Measurements from ENCODE around the gene USP48. TPM values are rescaled to one million over a fixed set of nuclear protein-coding genes. Genes with fewer than 3 reads are reported as not detected.
"Not testable (repeated sequence)": the region's sequence is repeated elsewhere in the genome, so short reads cannot be mapped to it uniquely, and the experiment has no call there.

The USP48 gene
- polyA plus RNA-seq, 12 donors = 38.1 to 72.3 (median 52.6) TPM; not detected in 1

DNA sequence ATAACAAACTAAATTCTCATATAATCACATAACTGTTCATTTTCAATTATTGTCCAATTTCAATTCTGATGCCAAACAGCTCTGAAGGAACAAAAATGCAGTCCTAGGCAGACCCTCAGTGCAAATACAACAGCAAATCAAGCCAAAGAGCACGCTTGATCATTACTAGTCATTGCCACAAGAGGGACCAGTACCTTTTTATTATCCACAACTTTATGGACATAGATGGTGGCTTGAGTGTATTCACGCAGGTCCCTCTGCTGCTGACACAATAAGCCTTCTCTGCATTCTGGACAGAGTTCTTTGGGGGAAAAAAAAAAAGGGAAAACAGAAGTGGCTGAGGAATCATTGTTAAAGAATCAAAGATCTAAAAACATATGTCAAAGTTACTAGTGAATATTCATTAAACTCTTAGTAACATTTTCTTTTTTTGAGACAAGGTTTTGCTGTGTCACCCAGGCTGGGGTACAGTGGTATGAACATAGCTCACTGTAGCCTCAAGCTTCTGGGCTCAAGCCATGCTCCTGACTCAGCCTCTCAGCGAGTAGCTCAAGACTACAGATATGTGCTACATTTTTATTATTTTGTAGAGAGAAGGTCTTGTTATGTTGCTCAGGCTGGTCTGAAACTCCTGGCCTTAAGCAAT lies 79.5 kb downstream of the USP48 start:
- DNase-seq = peak; percentile 5

- DNase-seq = no peak
Measured at GRCh38 chr1:21702780-21703179, 80.2 kb downstream of the USP48 start.

DNA sequence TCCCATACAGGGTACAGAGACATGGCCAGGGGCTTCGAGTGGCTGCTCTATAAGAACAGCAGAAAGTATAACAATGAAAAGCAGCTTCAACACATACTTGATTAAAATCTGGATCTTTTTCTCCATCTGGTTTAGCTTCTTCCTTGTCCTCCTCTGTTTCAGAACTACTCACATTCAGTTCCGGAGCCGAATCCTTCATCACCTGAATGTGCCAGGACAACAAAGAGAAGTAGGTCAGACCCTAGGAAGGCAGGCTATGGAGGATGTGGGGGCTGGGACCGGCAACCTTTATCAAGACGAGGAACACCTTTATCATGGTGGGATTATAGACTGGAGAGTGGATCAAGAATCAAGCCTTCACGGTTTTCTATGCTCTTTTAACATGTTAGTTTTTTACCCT lies 81.5 kb downstream of the USP48 start:
- no peak for DNase-seq

GRCh38 chr1:21700094-21700493 lies 82.9 kb downstream of the USP48 start:
- no peak for DNase-seq

DNA sequence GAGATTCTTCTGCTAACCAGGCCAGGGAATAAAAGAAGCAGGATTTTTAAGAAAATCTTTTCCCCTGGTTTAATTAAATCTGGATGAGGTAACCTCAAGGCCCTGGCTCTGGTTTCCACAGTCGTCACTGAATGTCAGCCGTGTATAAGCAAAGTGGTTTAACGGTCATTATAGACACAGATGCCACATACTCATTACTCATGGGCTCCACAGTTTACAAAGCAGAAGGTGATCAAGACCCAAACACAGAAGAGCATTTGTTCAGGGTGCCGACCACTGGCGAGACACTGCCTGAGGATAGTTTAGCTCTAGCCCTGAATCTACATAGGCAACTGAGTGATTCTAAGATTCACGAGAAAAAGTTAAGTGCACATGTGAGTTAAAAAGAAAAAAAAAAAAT lies 86.0 kb downstream of the USP48 start:
- no peak for DNase-seq

DNA sequence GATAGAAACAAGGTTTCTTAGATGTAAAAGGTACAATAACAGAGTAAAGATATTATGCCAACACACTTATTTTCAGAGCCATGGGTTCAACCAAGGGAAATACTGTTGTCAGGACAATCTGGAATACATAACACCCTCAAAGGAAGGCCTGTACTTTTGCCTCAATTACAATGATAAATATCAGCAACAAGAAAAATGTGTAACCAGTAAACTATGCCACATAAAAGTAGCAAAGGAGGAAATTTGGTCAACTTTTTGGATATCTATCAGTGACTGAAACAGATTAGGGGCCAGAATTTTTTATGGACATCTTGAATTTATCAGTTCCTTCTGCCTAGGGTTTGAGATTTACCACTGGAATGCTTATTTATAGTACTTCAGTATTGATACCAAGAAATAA lies 89.2 kb downstream of the USP48 start:
- no peak for DNase-seq

- DNase-seq = no peak
Measured at GRCh38 chr1:21691739-21692138, 91.2 kb downstream of the USP48 start.

GRCh38 chr1:21689661-21690372 lies 93.1 kb downstream of the USP48 start:
- DNase-seq = no peak

GRCh38 chr1:21687081-21687529 lies 95.8 kb downstream of the USP48 start:
- no peak for DNase-seq

GRCh38 chr1:21685946-21686678 lies 96.8 kb downstream of the USP48 start:
- DNase-seq = no peak

- DNase-seq = no peak
Measured at GRCh38 chr1:21681426-21681825, 101.5 kb downstream of the USP48 start.

DNA sequence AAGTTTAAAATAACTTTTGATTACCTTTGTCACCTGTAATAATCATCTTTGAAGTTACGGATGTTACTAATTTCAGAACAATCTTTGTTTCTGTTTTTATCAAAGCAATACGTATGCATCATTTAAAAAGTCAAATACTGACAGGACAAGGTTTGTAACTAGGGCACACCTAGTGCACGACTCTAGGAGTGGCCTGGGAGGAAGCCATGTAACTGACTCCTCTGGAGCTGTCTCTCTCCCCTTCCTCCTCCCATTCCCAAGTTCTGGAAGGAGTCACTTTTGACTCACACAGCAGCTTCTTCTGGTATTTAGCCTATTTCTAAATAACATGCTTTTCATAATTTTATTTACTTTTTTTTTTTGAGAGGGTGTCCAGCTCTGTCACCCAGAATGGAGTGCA lies 102.0 kb downstream of the USP48 start:
- no peak for DNase-seq

- DNase-seq = no peak
Measured at GRCh38 chr1:21680381-21680780, 102.6 kb downstream of the USP48 start.

DNA sequence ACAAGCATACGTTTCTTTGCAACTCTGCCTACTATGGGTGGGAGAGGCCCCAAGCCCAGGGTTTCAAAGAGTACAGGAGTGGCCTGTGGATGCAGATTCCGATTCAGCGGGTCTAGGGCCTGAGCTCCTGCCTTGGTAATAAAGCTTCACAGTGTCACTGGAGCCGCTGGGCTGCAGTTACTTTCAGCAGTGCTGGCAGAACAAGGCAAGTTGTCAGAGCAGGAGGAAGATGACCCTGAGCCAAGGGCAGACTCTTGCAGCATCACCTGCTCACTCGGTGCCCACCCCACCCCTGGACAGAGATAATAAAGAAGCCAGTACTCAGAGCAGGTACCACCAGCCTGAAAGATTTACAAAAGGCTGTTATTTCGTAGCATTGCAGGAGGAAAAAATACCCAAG lies 105.8 kb downstream of the USP48 start:
- DNase-seq = no peak

GRCh38 chr1:21674957-21675356 lies 108.0 kb downstream of the USP48 start:
- no peak for DNase-seq

- DNase-seq = not testable (repeated sequence)
Measured at GRCh38 chr1:21673853-21674252, 109.1 kb downstream of the USP48 start.

DNA sequence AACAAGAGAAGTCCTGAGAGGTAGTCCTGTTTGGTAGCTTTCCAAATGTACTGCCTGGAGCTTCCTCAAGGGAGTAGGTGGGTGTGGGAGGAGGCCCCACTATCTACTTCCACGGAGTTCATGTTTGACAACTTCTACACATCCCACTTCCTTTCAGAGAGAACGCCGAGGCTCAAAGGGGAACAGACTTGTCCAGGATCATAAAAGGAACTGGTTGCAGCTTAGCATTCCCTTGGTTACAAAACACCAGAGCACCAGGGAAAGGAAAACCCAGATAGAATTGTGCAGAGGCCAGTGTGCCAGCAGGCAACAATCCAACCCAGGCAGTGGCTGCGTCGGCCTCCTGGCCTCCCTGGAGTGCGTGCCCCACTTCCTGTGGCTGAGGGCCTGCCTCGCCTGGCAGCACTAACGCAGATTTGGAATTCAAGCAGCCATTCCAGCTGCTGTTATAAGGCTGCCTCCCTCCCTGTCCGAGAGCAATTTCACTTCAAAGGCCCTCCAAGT lies 109.6 kb downstream of the USP48 start:
- DNase-seq = peak; percentile 23

GRCh38 chr1:21672478-21673276 lies 110.3 kb downstream of the USP48 start:
- DNase-seq = no peak

DNA sequence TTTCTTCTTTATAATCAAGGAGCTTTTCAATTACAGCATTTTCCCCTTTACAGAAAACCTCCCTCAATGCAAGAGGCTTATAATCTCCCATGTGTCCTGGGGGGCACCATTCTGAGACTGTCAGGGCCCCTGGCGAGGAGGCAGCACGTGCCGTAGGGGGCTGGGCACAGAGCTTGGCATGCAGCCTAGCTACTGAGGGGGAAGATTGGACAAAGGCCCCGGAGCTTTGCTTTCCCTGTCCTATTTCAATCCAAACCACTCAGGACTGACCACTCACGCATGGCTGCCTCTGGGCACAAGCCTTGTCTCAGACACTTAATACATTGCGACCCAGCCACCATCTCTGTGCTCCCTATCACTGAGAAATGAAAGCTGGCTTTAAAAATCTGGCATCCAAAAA lies 111.0 kb downstream of the USP48 start:
- DNase-seq = no peak

DNA sequence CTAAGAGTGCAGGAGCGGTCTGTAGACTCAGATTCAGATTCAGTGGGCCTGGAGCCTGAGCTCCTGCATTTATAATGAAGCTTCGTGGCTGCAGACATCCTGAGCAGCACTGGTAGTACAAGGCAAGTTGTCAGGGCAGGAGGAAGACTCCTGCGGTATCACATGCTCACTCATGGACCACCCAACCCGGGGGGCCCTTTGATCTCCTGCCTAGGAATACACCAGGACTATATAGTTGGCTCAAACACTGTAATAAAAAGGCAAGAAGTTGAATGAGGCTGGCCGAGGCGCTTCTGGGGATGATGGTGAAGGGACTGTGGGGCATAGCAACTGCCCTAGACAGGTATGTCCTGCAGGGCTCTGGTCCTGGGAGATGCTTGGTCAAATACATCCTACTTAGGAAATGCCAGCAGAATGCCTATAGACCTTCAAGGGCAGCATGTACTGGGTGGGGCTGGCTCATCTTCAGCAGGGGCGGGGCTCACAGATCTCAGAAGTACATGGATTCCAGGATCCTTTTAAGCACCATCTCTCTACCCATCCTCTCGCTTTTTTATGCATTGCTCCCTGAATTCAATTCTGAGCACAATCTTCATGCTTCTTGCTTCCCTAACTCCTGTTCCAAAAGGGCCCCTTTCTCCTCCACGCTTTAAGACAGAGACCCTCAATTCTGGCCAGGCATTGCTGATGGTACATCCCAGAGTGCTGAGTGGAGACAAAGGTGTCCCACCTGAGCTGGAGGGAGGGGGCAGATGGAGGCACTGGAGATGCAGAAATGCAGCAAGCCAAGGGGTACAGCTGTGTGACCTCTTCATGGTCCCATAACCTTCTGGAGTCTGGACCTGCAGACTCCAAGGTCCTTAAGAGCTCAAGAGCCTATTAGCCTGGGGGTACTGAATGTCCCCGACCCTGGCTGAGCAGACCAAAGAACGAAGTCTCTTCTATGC lies 111.7 kb downstream of the USP48 start:
- no peak for DNase-seq
